Right lobe of liver (tissue), 6 donors: ENCODE results near the gene DRC7. TPM values are rescaled to one million over a fixed set of nuclear protein-coding genes. Genes with fewer than 3 reads are reported as not detected.

Experiments used
- ATAC-seq, 4 donors: fragments of 200-7000 bp; cut with Tn5 transposase; one replicate each; pipeline ENCODE4 v1.9.1; 2020; ENCODE audit warnings: mild to moderate bottlenecking in 4 of 4, moderate library complexity in 4 of 4
- DNase-seq, 3 donors: peaks; one replicate each; pipeline ENCODE4 v3.0.0-alpha.2; 2020
- H3K27ac ChIP-seq, 3 donors: fragments of 200-600 bp; one replicate each; pipeline ENCODE4 v1.8.0; 2022
- H3K27me3 ChIP-seq, 2 donors: fragments of 200-600 bp; one replicate each; pipeline ENCODE4 v1.8.0; 2022
- H3K36me3 ChIP-seq, 4 donors: fragments of 200-600 bp; sonication (generic) in 1 of 4; one replicate each; pipeline versions ENCODE4 v1.5.1 to v1.8.0; 2017 to 2022; ENCODE audit warnings: control low read depth in 1 of 4
- H3K4me1 ChIP-seq, 4 donors: fragments of 200-600 bp; sonication (generic) in 1 of 4; one replicate each; pipeline versions ENCODE4 v1.5.1 to v1.8.0; 2017 to 2022; ENCODE audit warnings: control low read depth in 1 of 4
- H3K4me3 ChIP-seq, 3 donors: fragments of 200-600 bp; one replicate each; pipeline ENCODE4 v1.8.0; 2022
- H3K9me3 ChIP-seq, 4 donors: fragments of 200-600 bp; sonication (generic) in 1 of 4; one replicate each; pipeline versions ENCODE4 v1.5.1 to v1.8.0; 2017 to 2022; ENCODE audit warnings: control low read depth in 1 of 4
- CTCF ChIP-seq, 4 donors: fragments of 200-600 bp in 3 of 4; fragments of 450-650 bp in 1 of 4; IDR thresholded peaks; one replicate each; pipeline versions ENCODE4 v1.5.1 to v1.8.0; 2016 to 2022; ENCODE audit warnings: antibody characterized with exemption in 4 of 4, mild to moderate bottlenecking in 2 of 4
- POLR2A ChIP-seq: fragments of 450-650 bp; IDR thresholded peaks from one replicate; pipeline ENCODE4 v1.6.1; 2017; ENCODE audit warnings: antibody characterized with exemption, mild to moderate bottlenecking
- WGBS: methylation state at CpG from one replicate; pipeline ENCODE4 v1.1.6; 2018; ENCODE audit warnings: low coverage, low lambda C conversion rate; ENCODE audit not compliant: insufficient coverage; ENCODE audit errors: missing lambda C conversion rate; 5-methylcytosine and 5-hydroxymethylcytosine counted together
- intact Hi-C, 2 donors: fragments of 100-400 bp; cut with DNase I; formaldehyde crosslinking; loops; one replicate each; pipeline versions ENCODE4 v1.11.2 to v1.14.1; 2022
- total RNA-seq, 6 experiments: library from RNA; depleted of rRNA in 2 of 6; stranded (reverse); fragments of >200 nt in 2 of 6; fragmentation: NEBNext Ultra II Directional in 3 of 6; extraction: Animal tissue kit (Norgen Biotek cat#: 25700) in 3 of 6; gene quantifications; one replicate each; pipeline versions ENCODE4 v1.1.0 to v1.2.4, GENCODE V29; 2016 to 2023
- donor health status: DM: no; HTN: yes; CAD: no.
- donor health status: DM: no; HTN: no; CAD: no.
- donor health status: DM: no; HTN: no; CAD: no.
- donor health status: DM: no; HTN: yes; CAD: no.
- donor health status: DM: no; HTN: yes; CAD: no.

DRC7 gene
- total RNA-seq, 6 experiments from 2014 or later, result 0.06 to 0.37 (median 0.19) TPM

DNA sequence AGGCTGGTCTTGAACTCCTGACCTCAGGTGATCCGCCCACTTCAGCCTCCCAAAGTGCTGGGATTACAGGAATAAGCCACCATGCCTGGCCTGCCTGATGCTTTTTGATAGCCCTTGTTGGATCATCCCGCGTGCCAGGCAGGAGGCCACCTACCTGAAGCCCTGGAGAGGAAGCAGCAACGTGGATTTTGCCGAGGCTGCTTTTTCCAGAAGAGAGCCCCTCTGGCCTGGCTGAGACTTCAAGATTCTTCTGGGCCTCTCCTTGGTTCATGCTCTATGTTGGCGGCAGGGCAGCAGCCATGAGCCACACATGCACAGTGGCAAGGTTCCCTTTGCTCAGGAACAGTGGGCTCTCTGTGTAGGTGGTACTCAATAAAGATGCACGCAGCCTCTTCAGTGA lies 52.5 kb downstream of the DRC7 start:
- WGBS, result 100% methylated on average over 1 of the region's 7 CpGs
- intact Hi-C loops, result no loop called here
- no peaks in the 10 kb centered on the region for H3K27me3 ChIP-seq
- no peak overlapping the region for H3K4me3 ChIP-seq
- no peaks in the 10 kb centered on the region for H3K9me3 ChIP-seq
- no peak overlapping the region for H3K27ac ChIP-seq
- TF ChIP-seq CTCF (IDR thresholded peaks at IDR 0.05) (no peak), POLR2A (no peak)
- H3K4me1 ChIP-seq, result no peaks in the 10 kb centered on the region
- ATAC-seq (no peak), DNase-seq (peak in 1 of 3 donors; percentile 31)
- H3K36me3 ChIP-seq, result no peaks in the 10 kb centered on the region

- H3K27me3 ChIP-seq, result no peaks in the 10 kb centered on the region
- no peak overlapping the region for H3K4me3 ChIP-seq
- ATAC-seq (no peak), DNase-seq (peak in 1 of 3 donors; percentile 27)
- H3K27ac ChIP-seq, result no peak overlapping the region
- H3K9me3 ChIP-seq, result no peaks in the 10 kb centered on the region
- intact Hi-C loops, result no loop called here
- 91% methylated on average over 6 of the region's 12 CpGs for WGBS
- TF ChIP-seq CTCF (IDR thresholded peaks at IDR 0.05), result no peak
- no peak for TF ChIP-seq POLR2A
- H3K36me3 ChIP-seq, result no peaks in the 10 kb centered on the region
- H3K4me1 ChIP-seq, result no peaks in the 10 kb centered on the region
Observed at GRCh38 chr16:57747496-57747895, 52.9 kb downstream of the DRC7 start.

DNA sequence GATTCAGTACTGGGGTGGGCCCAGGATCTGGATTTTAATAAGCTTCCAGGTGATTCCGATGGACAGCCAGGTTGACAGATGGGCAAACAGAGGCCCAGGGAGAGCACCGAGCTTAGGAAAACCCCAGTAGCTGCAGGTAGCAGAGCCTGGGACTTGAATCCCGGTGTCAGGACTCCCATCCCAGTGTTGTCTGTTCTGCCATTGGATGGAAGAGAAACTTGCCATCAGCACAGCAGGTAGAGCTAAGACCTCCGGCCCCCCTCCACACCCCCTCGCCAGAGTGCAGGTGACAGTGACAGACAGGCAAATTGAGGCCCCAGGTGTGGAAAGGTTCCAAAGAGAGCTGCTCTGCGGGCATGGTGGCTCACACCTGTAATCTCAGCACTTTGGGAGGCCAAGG lies 53.4 kb downstream of the DRC7 start:
- intact Hi-C loops, result no loop called here
- TF ChIP-seq CTCF (IDR thresholded peaks at IDR 0.05) (no peak), POLR2A (no peak)
- no peak for ATAC-seq
- no peak overlapping the region for H3K4me3 ChIP-seq
- no peak overlapping the region for H3K27ac ChIP-seq
- no peaks in the 10 kb centered on the region for H3K36me3 ChIP-seq
- H3K27me3 ChIP-seq, result no peaks in the 10 kb centered on the region
- WGBS, result 76% methylated on average over 2 of the region's 6 CpGs
- H3K4me1 ChIP-seq, result no peaks in the 10 kb centered on the region
- peak in 1 of 3 donors; percentile 18 for DNase-seq
- no peaks in the 10 kb centered on the region for H3K9me3 ChIP-seq

DNA sequence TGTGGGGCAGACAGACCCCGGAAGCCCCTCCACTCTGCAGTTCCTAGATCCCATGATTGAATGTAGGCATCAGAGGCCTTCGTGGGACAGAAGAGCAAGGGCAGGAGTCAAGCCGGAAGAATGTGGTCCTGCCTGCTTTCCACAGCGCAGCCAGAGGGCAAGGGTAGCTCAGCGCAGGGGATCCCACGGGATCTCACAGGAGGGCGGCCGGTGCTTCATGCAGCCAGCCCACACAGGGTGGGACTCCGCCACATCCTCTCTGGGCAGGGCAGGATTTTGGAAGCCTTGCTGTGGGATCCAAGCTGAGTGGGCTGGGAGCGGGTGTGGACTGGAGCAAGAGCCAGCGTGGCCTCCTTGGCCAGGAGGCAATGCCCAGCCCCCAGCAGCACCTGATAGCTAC lies 54.0 kb downstream of the DRC7 start:
- DNase-seq (peak in 1 of 3 donors; percentile 36), ATAC-seq (no peak)
- no peaks in the 10 kb centered on the region for H3K4me1 ChIP-seq
- no peak overlapping the region for H3K4me3 ChIP-seq
- no peak overlapping the region for H3K27ac ChIP-seq
- H3K9me3 ChIP-seq, result no peaks in the 10 kb centered on the region
- TF ChIP-seq CTCF (IDR thresholded peaks at IDR 0.05), result no peak
- no peak for TF ChIP-seq POLR2A
- intact Hi-C loops, result no loop called here
- H3K27me3 ChIP-seq, result no peaks in the 10 kb centered on the region
- WGBS, result 83% methylated on average over 2 of the region's 11 CpGs
- no peaks in the 10 kb centered on the region for H3K36me3 ChIP-seq

GRCh38 chr16:57749101-57749692 lies 54.6 kb downstream of the DRC7 start:
- Histone ChIP-seq H3K36me3 (no peaks in the 10 kb centered on the region), H3K27me3 (no peaks in the 10 kb centered on the region), H3K4me3 (no peak overlapping the region), H3K4me1 (no peaks in the 10 kb centered on the region), H3K27ac (no peak overlapping the region), H3K9me3 (no peaks in the 10 kb centered on the region)
- DNase-seq, result no peak
- 88% methylated on average over 2 of the region's 3 CpGs for WGBS
- intact Hi-C loops, result no loop called here
- ATAC-seq, result no peak
- TF ChIP-seq POLR2A, result no peak
- TF ChIP-seq CTCF (IDR thresholded peaks at IDR 0.05), result no peak
